ENCODE data around the gene ATF5.

Gene ATF5

GRCh38 chr19:49977076-49977475 is 48.1 kb downstream of the ATF5 start:
- no peak for DNase-seq

- DNase-seq, result no peak
These were observed 48.9 kb downstream of the ATF5 start for GRCh38 chr19:49977881-49978280.

- DNase-seq, result no peak
These were observed 49.3 kb downstream of the ATF5 start for GRCh38 chr19:49978324-49978723.

GRCh38 chr19:49981603-49982593 is 52.9 kb downstream of the ATF5 start:
- DNase-seq, result no peak

All from NCI-H2081 (cell line).